NCI-H1694 treated with DMSO at 0.1 percent for 48 hours (cell line): Measurements from ENCODE around the gene MSH5.

Source experiments
- DNase-seq: peaks from one replicate; lab custom pipeline; 2025; lab: John Stamatoyannopoulos, UW

MSH5 gene

GRCh38 chr6:31729979-31730630 is 9.7 kb upstream of the MSH5 start:
- no peak for DNase-seq

GRCh38 chr6:31730631-31731086 is 9.1 kb upstream of the MSH5 start:
- no peak for DNase-seq

- DNase-seq, result no peak
Measured at GRCh38 chr6:31732029-31732428, 7.8 kb upstream of the MSH5 start.

- no peak for DNase-seq
Measured at GRCh38 chr6:31733734-31734133, 6.1 kb upstream of the MSH5 start.

- no peak for DNase-seq
Measured at GRCh38 chr6:31734247-31734820, 5.5 kb upstream of the MSH5 start.

GRCh38 chr6:31734821-31735406 is 4.9 kb upstream of the MSH5 start:
- DNase-seq, result no peak

GRCh38 chr6:31736021-31736767 is 3.6 kb upstream of the MSH5 start, which contains the start of gene CLIC1:
CLIC1 (minus strand) TSS chr6:31736530; CDS start chr6:31736300, 230 bp downstream.
- peak; percentile 61 for DNase-seq

- no peak for DNase-seq
Measured at GRCh38 chr6:31736768-31737314, 3.0 kb upstream of the MSH5 start.

GRCh38 chr6:31737315-31737990 is 2.4 kb upstream of the MSH5 start:
- DNase-seq, result no peak

GRCh38 chr6:31737991-31738979 is 1.5 kb upstream of the MSH5 start:
- no peak for DNase-seq

GRCh38 chr6:31740397-31741223 is 805 bp downstream of the MSH5 start:
- DNase-seq, result no peak

GRCh38 chr6:31741815-31742214 is 2.0 kb downstream of the MSH5 start:
- DNase-seq, result no peak

GRCh38 chr6:31742894-31743293 is 3.1 kb downstream of the MSH5 start:
- no peak for DNase-seq

GRCh38 chr6:31744422-31744821 is 4.6 kb downstream of the MSH5 start:
- DNase-seq, result no peak

GRCh38 chr6:31749301-31750036 is 9.7 kb downstream of the MSH5 start:
- no peak for DNase-seq

- DNase-seq, result no peak
Measured at GRCh38 chr6:31750411-31751022, 10.7 kb downstream of the MSH5 start.

GRCh38 chr6:31752739-31753319 is 13.0 kb downstream of the MSH5 start:
- no peak for DNase-seq

GRCh38 chr6:31758281-31758680 is 18.5 kb downstream of the MSH5 start:
- no peak for DNase-seq
